Measurements from ENCODE around the gene MRPL40. TPM values are rescaled to one million over a fixed set of nuclear protein-coding genes. Genes with fewer than 3 reads are reported as not detected.
"Not testable (repeated sequence)": the region's sequence is repeated elsewhere in the genome, so short reads cannot be mapped to it uniquely, and the experiment has no call there.

Gene MRPL40
- total RNA-seq, 2 experiments from 2014 or later: 39.8 to 40.9 TPM

DNA sequence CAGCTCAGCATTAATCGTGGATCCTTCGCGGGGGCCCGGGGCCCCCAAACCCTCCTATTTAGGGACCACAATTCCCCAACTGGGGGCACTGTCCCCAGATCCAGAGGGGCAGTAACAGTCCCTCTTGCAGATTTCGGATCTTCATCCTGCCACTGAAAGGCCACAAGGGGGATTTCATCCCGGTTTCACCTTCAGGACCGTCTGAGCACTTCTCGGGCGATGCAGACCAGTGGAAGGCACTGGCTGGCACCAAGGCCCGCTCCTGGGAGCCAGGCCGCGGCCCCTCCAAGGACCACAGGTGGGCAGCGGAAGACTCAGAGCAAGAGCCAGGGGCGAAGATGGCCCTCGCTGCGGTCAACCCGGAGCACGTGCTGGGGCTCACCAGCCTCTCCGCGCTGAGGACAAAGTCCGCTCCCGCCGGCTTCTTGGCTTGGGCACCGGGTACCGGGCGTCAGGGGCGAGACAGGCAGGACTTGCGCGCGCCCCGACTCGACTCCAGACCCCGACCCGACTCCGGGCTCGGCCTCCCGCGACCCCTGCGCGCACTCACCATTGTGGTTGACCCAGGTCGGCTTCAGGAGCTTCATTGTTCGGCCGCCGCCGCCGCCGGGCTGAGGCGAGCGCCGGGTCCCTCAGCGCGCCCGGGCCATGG lies 1.3 kb upstream of the MRPL40 start:
- ATAC-seq: no peak
- ChIA-PET CTCF (interaction anchor here (1.0 kb wide), 1 partner anchor 14 kb away, joined by 4 read pairs; no protein-coding TSS in a partner anchor), POLR2A (interaction anchor here (0.6 to 6.8 kb wide), 14 partner anchors 10 to 287 kb away, joined by 3 to 109 read pairs (median 4); partner anchors contain the start of genes C22orf39, CDC45 and ESS2)
- DNase-seq: peak; percentile 36
- H3K36me3 Mint-ChIP-seq (ENCODE audit: low read depth): peaks cover 48% of the 10 kb centered on the region
- H3K9me3 Mint-ChIP-seq: no peaks in the 10 kb centered on the region
- peaks cover 48% of the 10 kb centered on the region for H3K4me1 Mint-ChIP-seq (ENCODE audit: low read depth)
- intact Hi-C loops (cut with micrococcal nuclease): no loop called here
- no peaks in the 10 kb centered on the region for H3K27me3 Mint-ChIP-seq
- TF ChIP-seq, protein P1, sequence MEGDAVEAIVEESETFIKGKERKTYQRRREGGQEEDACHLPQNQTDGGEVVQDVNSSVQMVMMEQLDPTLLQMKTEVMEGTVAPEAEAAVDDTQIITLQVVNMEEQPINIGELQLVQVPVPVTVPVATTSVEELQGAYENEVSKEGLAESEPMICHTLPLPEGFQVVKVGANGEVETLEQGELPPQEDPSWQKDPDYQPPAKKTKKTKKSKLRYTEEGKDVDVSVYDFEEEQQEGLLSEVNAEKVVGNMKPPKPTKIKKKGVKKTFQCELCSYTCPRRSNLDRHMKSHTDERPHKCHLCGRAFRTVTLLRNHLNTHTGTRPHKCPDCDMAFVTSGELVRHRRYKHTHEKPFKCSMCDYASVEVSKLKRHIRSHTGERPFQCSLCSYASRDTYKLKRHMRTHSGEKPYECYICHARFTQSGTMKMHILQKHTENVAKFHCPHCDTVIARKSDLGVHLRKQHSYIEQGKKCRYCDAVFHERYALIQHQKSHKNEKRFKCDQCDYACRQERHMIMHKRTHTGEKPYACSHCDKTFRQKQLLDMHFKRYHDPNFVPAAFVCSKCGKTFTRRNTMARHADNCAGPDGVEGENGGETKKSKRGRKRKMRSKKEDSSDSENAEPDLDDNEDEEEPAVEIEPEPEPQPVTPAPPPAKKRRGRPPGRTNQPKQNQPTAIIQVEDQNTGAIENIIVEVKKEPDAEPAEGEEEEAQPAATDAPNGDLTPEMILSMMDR (IDR thresholded peaks at IDR 0.05): no peak
- H3K4me3 Mint-ChIP-seq: peak overlapping the region; percentile 91
- H3K27ac Mint-ChIP-seq: peak overlapping the region; percentile 90

DNA sequence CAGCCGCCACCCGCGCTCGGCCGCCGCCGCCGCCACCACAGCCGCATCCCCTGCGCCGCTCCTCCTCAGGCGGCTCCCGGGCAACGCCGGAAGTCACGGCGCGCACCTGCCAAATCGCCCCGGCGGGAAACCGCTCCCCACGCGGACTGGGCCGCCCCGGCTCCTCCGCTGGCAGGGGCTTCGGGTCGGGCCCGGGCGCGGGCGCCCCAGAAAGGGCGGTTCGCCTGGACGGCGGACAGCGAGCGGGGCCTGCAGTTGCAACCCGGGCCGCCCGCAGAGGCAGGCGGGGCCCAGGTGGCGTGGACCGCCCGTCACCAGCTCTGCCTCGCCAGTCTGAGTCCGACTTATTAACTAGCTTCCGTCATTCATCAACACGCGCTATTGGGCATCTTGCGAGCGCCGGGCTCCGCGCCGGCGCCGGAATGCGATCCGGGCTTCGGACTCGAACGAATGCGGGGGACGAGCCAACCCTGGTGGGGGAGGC lies 654 bp upstream of the MRPL40 start, which contains the start of gene HIRA:
Gene HIRA, minus strand, starts transcription at position 85 of the 484 bp plus-strand sequence. CDS start 257 bp downstream, outside the sequence.
- Mint-ChIP-seq H3K27me3 (no peaks in the 10 kb centered on the region), H3K4me3 (peak within 1 kb of the TSS; percentile 91), H3K36me3 (ENCODE audit: low read depth) (peaks cover 48% of the 10 kb centered on the region), H3K27ac (peak within 1 kb of the TSS; percentile 92), H3K9me3 (no peaks in the 10 kb centered on the region), H3K4me1 (ENCODE audit: low read depth) (peaks cover 41% of the 10 kb centered on the region)
- intact Hi-C loops (cut with micrococcal nuclease): no loop called here
- DNase-seq (peak; percentile 78), ATAC-seq (peak; percentile 54)
- TF ChIP-seq, protein P1 (IDR thresholded peaks at IDR 0.05): no peak
- ChIA-PET POLR2A (interaction anchor here (0.7 to 6.8 kb wide), 14 partner anchors 10 to 287 kb away, joined by 3 to 109 read pairs (median 4); partner anchors contain the start of genes C22orf39, CDC45 and ESS2), CTCF (interaction anchor here (1.0 kb wide), 1 partner anchor 14 kb away, joined by 4 read pairs; no protein-coding TSS in a partner anchor)

- no peak for ATAC-seq
- TF ChIP-seq, protein P1 (IDR thresholded peaks at IDR 0.05): no peak
- H3K9me3 Mint-ChIP-seq: no peaks in the 10 kb centered on the region
- H3K36me3 Mint-ChIP-seq (ENCODE audit: low read depth): peaks cover 44% of the 10 kb centered on the region
- H3K27ac Mint-ChIP-seq: peak overlapping the region; percentile 49
- H3K4me1 Mint-ChIP-seq (ENCODE audit: low read depth): peaks cover 28% of the 10 kb centered on the region
- ChIA-PET CTCF (interaction anchor here (1.0 kb wide), 1 partner anchor 12 kb away, joined by 3 read pairs; no protein-coding TSS in a partner anchor), POLR2A (interaction anchor here (1.6 to 6.8 kb wide), 3 partner anchors 13 to 32 kb away, joined by 4 to 109 read pairs (median 51); partner anchors contain the start of gene C22orf39)
- H3K4me3 Mint-ChIP-seq: peak overlapping the region; percentile 44
- no peaks in the 10 kb centered on the region for H3K27me3 Mint-ChIP-seq
- peak; percentile 33 for DNase-seq
- intact Hi-C loops (cut with micrococcal nuclease): no loop called here
Observed at GRCh38 chr22:19434401-19434800, 2.1 kb downstream of the MRPL40 start.

DNA sequence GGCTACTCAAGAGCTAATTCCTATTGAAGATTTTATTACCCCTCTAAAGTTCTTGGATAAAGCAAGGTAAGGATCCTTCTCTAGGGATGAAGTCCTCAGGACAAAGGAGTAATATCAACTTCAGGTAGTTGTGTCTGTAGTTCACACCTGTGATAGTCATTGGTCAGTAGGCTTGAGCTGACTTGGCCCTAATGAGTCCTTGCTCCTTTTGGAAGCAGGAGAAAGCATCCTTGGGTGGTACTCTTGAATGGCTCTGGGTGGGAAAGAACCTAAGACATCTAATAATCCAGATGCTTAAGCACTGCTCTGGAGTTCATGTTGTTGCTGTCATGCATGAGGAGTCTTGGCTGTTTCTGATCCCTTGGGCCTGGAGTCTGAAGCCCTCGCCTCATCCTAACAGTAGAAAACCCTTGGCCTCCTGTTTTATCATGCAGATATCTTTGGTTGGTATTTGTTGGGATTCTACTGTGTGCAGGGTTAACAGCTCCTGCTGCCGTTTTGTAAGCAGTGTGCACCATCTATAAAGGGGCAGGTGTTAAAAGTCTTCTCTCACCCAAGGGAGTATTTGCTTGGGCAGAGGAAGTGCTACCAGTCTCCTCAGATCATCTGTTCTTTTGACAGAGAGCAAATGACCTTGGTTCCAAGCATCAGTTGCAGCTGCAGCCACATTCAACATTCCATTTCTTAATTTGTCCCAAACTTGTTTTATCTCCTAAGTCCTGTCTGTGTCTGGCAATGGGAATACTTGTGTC lies 2.7 kb downstream of the MRPL40 start:
- ATAC-seq (no peak), DNase-seq (no peak)
- TF ChIP-seq, protein P1 (IDR thresholded peaks at IDR 0.05): no peak
- H3K4me3 Mint-ChIP-seq: no peak overlapping the region
- ChIA-PET POLR2A (interaction anchor here (1.1 to 6.8 kb wide), 4 partner anchors 12 to 42 kb away, joined by 4 to 109 read pairs (median 28); partner anchors contain the start of gene C22orf39), CTCF (interaction anchor here (1.2 kb wide), 1 partner anchor 11 kb away, joined by 5 read pairs; no protein-coding TSS in a partner anchor)
- intact Hi-C loops (cut with micrococcal nuclease): no loop called here
- H3K27me3 Mint-ChIP-seq: no peaks in the 10 kb centered on the region
- H3K9me3 Mint-ChIP-seq: no peaks in the 10 kb centered on the region
- peaks cover 22% of the 10 kb centered on the region for H3K4me1 Mint-ChIP-seq (ENCODE audit: low read depth)
- peak overlapping the region; percentile 34 for H3K27ac Mint-ChIP-seq
- H3K36me3 Mint-ChIP-seq (ENCODE audit: low read depth): peaks cover 38% of the 10 kb centered on the region

GRCh38 chr22:19436444-19437161 lies 4.3 kb downstream of the MRPL40 start:
- peaks cover 17% of the 10 kb centered on the region for H3K4me1 Mint-ChIP-seq (ENCODE audit: low read depth)
- intact Hi-C loops (cut with micrococcal nuclease); CTCF ChIA-PET; DNase-seq; ATAC-seq; H3K4me3 Mint-ChIP-seq; H3K9me3 Mint-ChIP-seq; H3K27me3 Mint-ChIP-seq: not testable (repeated sequence)
- peaks cover 37% of the 10 kb centered on the region for H3K36me3 Mint-ChIP-seq (ENCODE audit: low read depth)
- H3K27ac Mint-ChIP-seq: peak overlapping the region; percentile 76
- POLR2A ChIA-PET: interaction anchor here (0.9 to 1.6 kb wide), 2 partner anchors 9 to 10 kb away, joined by 4 to 6 read pairs; partner anchors contain the start of gene C22orf39
